CD4-positive, alpha-beta T cell treated with Interleukin-2 at 100 ng/mL for 4 hours (primary cell): ENCODE results near the gene MYBL2.
"Not testable (repeated sequence)": the region's sequence is repeated elsewhere in the genome, so short reads cannot be mapped to it uniquely, and the experiment has no call there.

Source experiments
- DNase-seq: peaks from one replicate; pipeline ENCODE4 v3.0.0-alpha.2; 2020; ENCODE audit warnings: low spot score

Gene MYBL2

GRCh38 chr20:43752051-43752360, 85.1 kb downstream of the MYBL2 start:
- DNase-seq: no peak

- DNase-seq: no peak
Measured at GRCh38 chr20:43752561-43753301, 85.8 kb downstream of the MYBL2 start.

- no peak for DNase-seq
Measured at GRCh38 chr20:43755390-43755789, 88.5 kb downstream of the MYBL2 start.

- DNase-seq: no peak
Measured at GRCh38 chr20:43755851-43756250, 88.9 kb downstream of the MYBL2 start.

- DNase-seq: not testable (repeated sequence)
Measured at GRCh38 chr20:43757888-43758287, 91.0 kb downstream of the MYBL2 start.

GRCh38 chr20:43761386-43762340, 94.7 kb downstream of the MYBL2 start:
- no peak for DNase-seq

- no peak for DNase-seq
Measured at GRCh38 chr20:43762911-43763310, 96.0 kb downstream of the MYBL2 start.

GRCh38 chr20:43765916-43766315, 99.0 kb downstream of the MYBL2 start:
- no peak for DNase-seq
